ENCODE results near the gene FRMD5.
A peak's percentile ranks its signal among the peaks of the same experiment; 100 is the strongest.

FRMD5 gene

GRCh38 chr15:44159492-44159891 is 35.6 kb downstream of the FRMD5 start:
- DNase-seq = no peak

GRCh38 chr15:44158111-44158510 is 37.0 kb downstream of the FRMD5 start:
- no peak for DNase-seq

- peak; percentile 90 for DNase-seq
Observed at GRCh38 chr15:44157679-44158078, 37.4 kb downstream of the FRMD5 start.

GRCh38 chr15:44153352-44153751 is 41.7 kb downstream of the FRMD5 start:
- DNase-seq = no peak

- no peak for DNase-seq
Observed at GRCh38 chr15:44149224-44149623, 45.8 kb downstream of the FRMD5 start.

GRCh38 chr15:44148580-44148979 is 46.5 kb downstream of the FRMD5 start:
- DNase-seq = no peak

GRCh38 chr15:44147636-44148035 is 47.4 kb downstream of the FRMD5 start:
- DNase-seq = no peak

GRCh38 chr15:44145495-44145894 is 49.6 kb downstream of the FRMD5 start:
- no peak for DNase-seq

GRCh38 chr15:44144992-44145391 is 50.1 kb downstream of the FRMD5 start:
- DNase-seq = no peak

GRCh38 chr15:44144184-44144583 is 50.9 kb downstream of the FRMD5 start:
- DNase-seq = no peak

- no peak for DNase-seq
Observed at GRCh38 chr15:44137750-44138149, 57.3 kb downstream of the FRMD5 start.

GRCh38 chr15:44136991-44137477 is 58.0 kb downstream of the FRMD5 start:
- no peak for DNase-seq

GRCh38 chr15:44132057-44132456 is 63.0 kb downstream of the FRMD5 start:
- DNase-seq = no peak

GRCh38 chr15:44130778-44131177 is 64.3 kb downstream of the FRMD5 start:
- no peak for DNase-seq

- no peak for DNase-seq
Observed at GRCh38 chr15:44129911-44130310, 65.2 kb downstream of the FRMD5 start.

GRCh38 chr15:44128443-44128842 is 66.6 kb downstream of the FRMD5 start:
- no peak for DNase-seq

- DNase-seq = no peak
Observed at GRCh38 chr15:44125879-44126278, 69.2 kb downstream of the FRMD5 start.

GRCh38 chr15:44102675-44103254 is 92.3 kb downstream of the FRMD5 start:
- DNase-seq = peak; percentile 94

- peak; percentile 91 for DNase-seq
Observed at GRCh38 chr15:44101944-44102343, 93.1 kb downstream of the FRMD5 start.

GRCh38 chr15:44101286-44101685 is 93.8 kb downstream of the FRMD5 start:
- DNase-seq = no peak

- DNase-seq = no peak
Observed at GRCh38 chr15:44099671-44100070, 95.4 kb downstream of the FRMD5 start.

GRCh38 chr15:44097552-44097951 is 97.5 kb downstream of the FRMD5 start:
- DNase-seq = no peak

GRCh38 chr15:44096596-44096995 is 98.5 kb downstream of the FRMD5 start:
- no peak for DNase-seq

- DNase-seq = no peak
Observed at GRCh38 chr15:44094781-44095180, 100.3 kb downstream of the FRMD5 start.

GRCh38 chr15:44093836-44094235 is 101.2 kb downstream of the FRMD5 start:
- DNase-seq = no peak
